HCT116 (cell line): ENCODE measurements around the gene KRTAP4-8. TPM values are rescaled to one million over a fixed set of nuclear protein-coding genes. Genes with fewer than 3 reads are reported as not detected.

Experiments
- ATAC-seq: fragments of 200-7000 bp; cut with Tn5 transposase; 2 replicates; pipeline ENCODE4 v1.9.1; 2020; ENCODE audit warnings: mild to moderate bottlenecking, moderate library complexity
- BruUV-seq: library from RNA; stranded (reverse); fragments of 400-500 nt; replicated peaks from 2 replicates; lab custom pipeline; 2021; lab: Mats Ljungman, UMichigan
- CTCF ChIA-PET: fragments of 300-600 bp; sonication (Branson Sonifier 250); formaldehyde crosslinking; loops from one replicate; lab custom pipeline; 2021; ENCODE audit warnings: antibody characterized with exemption; lab: Charles Lee
- POLR2A ChIA-PET: fragments of 300-600, 350-600 bp; sonication (Branson Sonifier 250); formaldehyde crosslinking; loops from one replicate; lab custom pipeline; 2021; ENCODE audit warnings: antibody characterized with exemption; lab: Charles Lee
- RAD21 ChIA-PET, 2 experiments: fragments of 300-600 bp; sonication (Branson Sonifier 250); formaldehyde crosslinking; loops; one replicate each; lab custom pipeline; 2023; ENCODE audit warnings: low total read pairs in 2 of 2; ENCODE audit not compliant: uncharacterized antibody in 2 of 2, unreplicated experiment in 2 of 2, low non-redundant PET in 1 of 2; lab: Charles Lee
- DNase-seq: peaks from one replicate; pipeline ENCODE4 v3.0.0-alpha.2; 2010; ENCODE audit warnings: low read depth, low spot score
- H2AFZ ChIP-seq: fragments of 200-600 bp; shearing (Covaris generic), sonication (generic); 2 replicates; pipeline ENCODE4 v1.6.1; 2017; ENCODE audit warnings: low read depth, mixed run types, mixed read lengths, antibody characterized with exemption, low read length; ENCODE audit not compliant: poor library complexity, severe bottlenecking
- H3K27ac ChIP-seq: 2 replicates; pipeline ENCODE4 v1.5.1; 2012; ENCODE audit warnings: low read depth, low read length
- H3K27me3 ChIP-seq: fragments of 200-600 bp; sonication (generic); 2 replicates; pipeline ENCODE4 v1.6.1; 2016; ENCODE audit warnings: mixed run types, low read length, mixed read lengths; ENCODE audit not compliant: insufficient read depth
- H3K36me3 ChIP-seq, 2 experiments: fragments of 200-500 bp in 1 of 2; fragments of 200-600 bp in 1 of 2; sonication (Bioruptor generic) in 1 of 2; sonication (generic) in 1 of 2; 2 replicates each; pipeline versions ENCODE4 v1.5.1 to v1.6.1; 2014 to 2016; ENCODE audit warnings: low read length in 2 of 2, inconsistent platforms in 1 of 2, mixed read lengths in 1 of 2, mixed run types in 1 of 2; ENCODE audit not compliant: insufficient read depth in 2 of 2, control insufficient read depth in 1 of 2
- H3K4me1 ChIP-seq, 2 experiments: fragments of 200-600 bp in 1 of 2; sonication (generic) in 1 of 2; 2 replicates each; pipeline versions ENCODE4 v1.5.1 to v1.6.1; 2012 to 2017; ENCODE audit warnings: low read length in 2 of 2, inconsistent platforms in 1 of 2, mild to moderate bottlenecking in 1 of 2, mixed read lengths in 1 of 2, mixed run types in 1 of 2, moderate library complexity in 1 of 2; ENCODE audit not compliant: insufficient read depth in 2 of 2, control insufficient read depth in 1 of 2
- H3K4me2 ChIP-seq: fragments of 200-600 bp; sonication (generic); 2 replicates; pipeline ENCODE4 v1.6.1; 2017; ENCODE audit warnings: mixed run types, low read length, mixed read lengths
- H3K4me3 ChIP-seq, 2 experiments: fragments of 200-600 bp in 1 of 2; sonication (generic) in 1 of 2; replicated peaks in 1 of 2; 2 replicates each; pipeline ENCODE4 v1.5.1; 2011 to 2016; ENCODE audit warnings: low read length in 2 of 2, control low read depth in 1 of 2, low read depth in 1 of 2, mild to moderate bottlenecking in 1 of 2, mixed read lengths in 1 of 2, mixed run types in 1 of 2
- H3K79me2 ChIP-seq: fragments of 200-600 bp; sonication (generic); 2 replicates; pipeline ENCODE4 v1.6.1; 2017; ENCODE audit warnings: mild to moderate bottlenecking, mixed run types, low read length, moderate library complexity, mixed read lengths; ENCODE audit not compliant: insufficient read depth
- H3K9ac ChIP-seq: fragments of 200-600 bp; sonication (generic); 2 replicates; pipeline ENCODE4 v1.6.1; 2016; ENCODE audit warnings: low read length, mixed read lengths
- H3K9me2 ChIP-seq: fragments of 200-600 bp; sonication (generic), shearing (Covaris generic); 2 replicates; pipeline ENCODE4 v1.6.1; 2017; ENCODE audit warnings: mixed run types, mild to moderate bottlenecking, moderate library complexity; ENCODE audit not compliant: insufficient read depth
- H3K9me3 ChIP-seq, 2 experiments: fragments of 200-500 bp in 1 of 2; fragments of 200-600 bp in 1 of 2; sonication (Bioruptor generic) in 1 of 2; sonication (generic) in 1 of 2; 2 replicates each; pipeline ENCODE4 v1.6.1; 2014 to 2017; ENCODE audit warnings: low read length in 2 of 2, mixed read lengths in 2 of 2, inconsistent platforms in 1 of 2, low read depth in 1 of 2, mild to moderate bottlenecking in 1 of 2, mixed run types in 1 of 2, moderate library complexity in 1 of 2; ENCODE audit not compliant: control insufficient read depth in 1 of 2, insufficient read depth in 1 of 2
- H4K20me1 ChIP-seq: fragments of 200-600 bp; sonication (generic), shearing (Covaris generic); 2 replicates; pipeline ENCODE4 v1.6.1; 2017; ENCODE audit warnings: mixed run types, mild to moderate bottlenecking, moderate library complexity; ENCODE audit not compliant: insufficient read depth
- CBX3 ChIP-seq: IDR thresholded peaks from 2 replicates; pipeline ENCODE4 v1.6.1; 2012; ENCODE audit warnings: low read depth
- CEBPB ChIP-seq: IDR thresholded peaks from 2 replicates; pipeline ENCODE4 v1.6.1; 2012; ENCODE audit warnings: low read depth
- ELF1 ChIP-seq: IDR thresholded peaks from 2 replicates; pipeline ENCODE4 v1.6.1; 2012; ENCODE audit warnings: low read depth, borderline replicate concordance
- EZH2 ChIP-seq: fragments of 200-600 bp; sonication (generic); IDR thresholded peaks from 2 replicates; pipeline ENCODE4 v1.6.1; 2017; ENCODE audit warnings: antibody characterized with exemption, mixed run types
- EZH2phosphoT487 ChIP-seq: fragments of 200-600 bp; IDR thresholded peaks from 2 replicates; pipeline ENCODE4 v1.6.1; 2018; ENCODE audit warnings: antibody characterized with exemption, borderline replicate concordance
- FOSL1 ChIP-seq: IDR thresholded peaks from 2 replicates; pipeline ENCODE4 v1.6.1; 2012; ENCODE audit warnings: low read depth
- JUND ChIP-seq: IDR thresholded peaks from 2 replicates; pipeline ENCODE4 v1.6.1; 2012
- MAX ChIP-seq: IDR thresholded peaks from 2 replicates; pipeline ENCODE4 v1.6.1; 2012
- POLR2A ChIP-seq: IDR thresholded peaks from 2 replicates; pipeline ENCODE4 v1.7.0; 2011; ENCODE audit warnings: borderline replicate concordance; ENCODE audit not compliant: insufficient read depth, insufficient read length; ENCODE audit errors: extremely low read depth
- POLR2AphosphoS5 ChIP-seq: IDR thresholded peaks from 2 replicates; pipeline ENCODE4 v1.6.1; 2011; ENCODE audit warnings: mild to moderate bottlenecking, low read depth, low read length, moderate library complexity
- REST ChIP-seq: IDR thresholded peaks from 2 replicates; pipeline ENCODE4 v1.6.1; 2012; ENCODE audit warnings: low read depth
- SP1 ChIP-seq: IDR thresholded peaks from 2 replicates; pipeline ENCODE4 v1.6.1; 2012; ENCODE audit warnings: low read depth
- SRF ChIP-seq: IDR thresholded peaks from 2 replicates; pipeline ENCODE4 v1.6.1; 2012; ENCODE audit warnings: low read depth
- TCF7L2 ChIP-seq: IDR thresholded peaks from 2 replicates; pipeline ENCODE4 v1.7.0; 2011; ENCODE audit warnings: borderline replicate concordance, inconsistent platforms; ENCODE audit not compliant: insufficient read depth, insufficient read length; ENCODE audit errors: extremely low read depth
- YY1 ChIP-seq: IDR thresholded peaks from 2 replicates; pipeline ENCODE4 v1.6.1; 2011; ENCODE audit warnings: low read length, low read depth, moderate library complexity, mild to moderate bottlenecking; ENCODE audit not compliant: insufficient replicate concordance; ENCODE audit errors: extremely low read depth
- ZFX ChIP-seq: fragments of 450-650 bp; IDR thresholded peaks from 2 replicates; pipeline ENCODE4 v1.6.1; 2017
- ZNF274 ChIP-seq: fragments of 200-500 bp; sonication (Bioruptor generic); IDR thresholded peaks from 2 replicates; pipeline ENCODE4 v1.6.1; 2014; ENCODE audit warnings: mild to moderate bottlenecking, low read depth, low read length, inconsistent platforms
- intact Hi-C: fragments of 100-400 bp; cut with micrococcal nuclease; formaldehyde crosslinking; loops from 2 replicates; pipeline ENCODE4 v1.10.0; 2022
- total RNA-seq: library from RNA; stranded (reverse); gene quantifications from one replicate; pipeline ENCODE4 v1.2.1, GENCODE V29; 2021; ENCODE audit not compliant: unreplicated experiment
- TF ChIP-seq, protein P1 (sequence below): IDR thresholded peaks from 2 replicates; pipeline ENCODE4 v1.6.1; 2012
- TF ChIP-seq, protein P2 (sequence below): IDR thresholded peaks from 2 replicates; pipeline ENCODE4 v1.6.1; 2011; ENCODE audit warnings: mild to moderate bottlenecking, low read length, moderate library complexity; ENCODE audit not compliant: insufficient replicate concordance; ENCODE audit errors: extremely low read depth
- TF ChIP-seq, protein P3 (sequence below), 3 experiments: fragments of 200-600 bp in 1 of 3; sonication (generic) in 1 of 3; IDR thresholded peaks in 2 of 3; conservative IDR thresholded peaks in 1 of 3; 2 replicates each; pipeline ENCODE4 v1.5.1; 2012 to 2017; ENCODE audit warnings: low read depth in 2 of 3, low read length in 2 of 3, antibody characterized with exemption in 1 of 3, borderline replicate concordance in 1 of 3, control low read depth in 1 of 3, mild to moderate bottlenecking in 1 of 3, mixed read lengths in 1 of 3, mixed run types in 1 of 3, moderate library complexity in 1 of 3; ENCODE audit not compliant: insufficient read depth in 1 of 3

The KRTAP4-8 gene
- total RNA-seq, 1 experiment from 2014 or later, result not detected

- H3K27me3 ChIP-seq, result no peaks in the 10 kb centered on the region
- intact Hi-C loops, result no loop called here
- RAD21 ChIA-PET, result no interaction called here
- DNase-seq (peak; percentile 77), ATAC-seq (peak; percentile 91)
- no peak overlapping the region for H3K4me3 ChIP-seq
- POLR2A ChIA-PET, result no interaction called here
- H3K4me2 ChIP-seq, result peak overlapping the region; percentile 39
- peaks cover 3 to 31% of the 10 kb centered on the region in 2 experiments; a peak in 2 of 4 replicates for H3K4me1 ChIP-seq
- CTCF ChIA-PET, result interaction anchor here (1.5 kb wide), 1 partner anchor 222 kb away, joined by 3 read pairs; no protein-coding TSS in a partner anchor
- H3K36me3 ChIP-seq, result peaks cover 0 to 17% of the 10 kb centered on the region in 2 experiments; a peak in 2 of 4 replicates
- peak overlapping the region; percentile 73; the same call in 1 of the 2 replicates for H3K27ac ChIP-seq
- no peaks in the 10 kb centered on the region for H3K79me2 ChIP-seq
- H2AFZ ChIP-seq, result no peak overlapping the region
- H4K20me1 ChIP-seq, result no peaks in the 10 kb centered on the region
- BruUV-seq, result no TSS peak
- peak overlapping the region; percentile 41 for H3K9ac ChIP-seq
- H3K9me2 ChIP-seq, result no peaks in the 10 kb centered on the region
- H3K9me3 ChIP-seq, result peaks cover 0 to 4% of the 10 kb centered on the region in 2 experiments; a peak in 1 of 4 replicates
- peak; percentile 97 for TF ChIP-seq JUND
- TF ChIP-seq, protein P1, sequence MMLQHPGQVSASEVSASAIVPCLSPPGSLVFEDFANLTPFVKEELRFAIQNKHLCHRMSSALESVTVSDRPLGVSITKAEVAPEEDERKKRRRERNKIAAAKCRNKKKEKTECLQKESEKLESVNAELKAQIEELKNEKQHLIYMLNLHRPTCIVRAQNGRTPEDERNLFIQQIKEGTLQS, result no peak; the same call in 1 of the 2 replicates
- peak; percentile 76; the same call in 1 of the 2 replicates for TF ChIP-seq SRF
- TF ChIP-seq CEBPB, result peak; percentile 79; the same call in 1 of the 2 replicates
- TF ChIP-seq TCF7L2, result peak; percentile 87
- peak; percentile 49; the same call in 1 of the 2 replicates for TF ChIP-seq POLR2AphosphoS5
- TF ChIP-seq MAX, result peak; percentile 50; the same call in 1 of the 2 replicates
- TF ChIP-seq REST, result no peak
- TF ChIP-seq ZNF274, result no peak
- TF ChIP-seq SP1, result peak; percentile 95
- no peak for TF ChIP-seq YY1
- no peak for TF ChIP-seq ZFX
- TF ChIP-seq POLR2A, result no peak
- TF ChIP-seq EZH2phosphoT487, result no peak
- TF ChIP-seq, protein P2, sequence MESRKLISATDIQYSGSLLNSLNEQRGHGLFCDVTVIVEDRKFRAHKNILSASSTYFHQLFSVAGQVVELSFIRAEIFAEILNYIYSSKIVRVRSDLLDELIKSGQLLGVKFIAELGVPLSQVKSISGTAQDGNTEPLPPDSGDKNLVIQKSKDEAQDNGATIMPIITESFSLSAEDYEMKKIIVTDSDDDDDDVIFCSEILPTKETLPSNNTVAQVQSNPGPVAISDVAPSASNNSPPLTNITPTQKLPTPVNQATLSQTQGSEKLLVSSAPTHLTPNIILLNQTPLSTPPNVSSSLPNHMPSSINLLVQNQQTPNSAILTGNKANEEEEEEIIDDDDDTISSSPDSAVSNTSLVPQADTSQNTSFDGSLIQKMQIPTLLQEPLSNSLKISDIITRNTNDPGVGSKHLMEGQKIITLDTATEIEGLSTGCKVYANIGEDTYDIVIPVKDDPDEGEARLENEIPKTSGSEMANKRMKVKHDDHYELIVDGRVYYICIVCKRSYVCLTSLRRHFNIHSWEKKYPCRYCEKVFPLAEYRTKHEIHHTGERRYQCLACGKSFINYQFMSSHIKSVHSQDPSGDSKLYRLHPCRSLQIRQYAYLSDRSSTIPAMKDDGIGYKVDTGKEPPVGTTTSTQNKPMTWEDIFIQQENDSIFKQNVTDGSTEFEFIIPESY, result peak; percentile 48
- TF ChIP-seq EZH2, result no peak
- TF ChIP-seq CBX3, result peak; percentile 92; the same call in 1 of the 2 replicates
- peak; percentile 96 for TF ChIP-seq FOSL1
- TF ChIP-seq, protein P3, sequence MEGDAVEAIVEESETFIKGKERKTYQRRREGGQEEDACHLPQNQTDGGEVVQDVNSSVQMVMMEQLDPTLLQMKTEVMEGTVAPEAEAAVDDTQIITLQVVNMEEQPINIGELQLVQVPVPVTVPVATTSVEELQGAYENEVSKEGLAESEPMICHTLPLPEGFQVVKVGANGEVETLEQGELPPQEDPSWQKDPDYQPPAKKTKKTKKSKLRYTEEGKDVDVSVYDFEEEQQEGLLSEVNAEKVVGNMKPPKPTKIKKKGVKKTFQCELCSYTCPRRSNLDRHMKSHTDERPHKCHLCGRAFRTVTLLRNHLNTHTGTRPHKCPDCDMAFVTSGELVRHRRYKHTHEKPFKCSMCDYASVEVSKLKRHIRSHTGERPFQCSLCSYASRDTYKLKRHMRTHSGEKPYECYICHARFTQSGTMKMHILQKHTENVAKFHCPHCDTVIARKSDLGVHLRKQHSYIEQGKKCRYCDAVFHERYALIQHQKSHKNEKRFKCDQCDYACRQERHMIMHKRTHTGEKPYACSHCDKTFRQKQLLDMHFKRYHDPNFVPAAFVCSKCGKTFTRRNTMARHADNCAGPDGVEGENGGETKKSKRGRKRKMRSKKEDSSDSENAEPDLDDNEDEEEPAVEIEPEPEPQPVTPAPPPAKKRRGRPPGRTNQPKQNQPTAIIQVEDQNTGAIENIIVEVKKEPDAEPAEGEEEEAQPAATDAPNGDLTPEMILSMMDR (IDR thresholded peaks at IDR 0.05 in 2 of 3, conservative IDR thresholded peaks at IDR 0.05 in 1 of 3; ENCODE audit: borderline replicate concordance in 1 of 3, insufficient read depth in 1 of 3, low read depth in 2 of 3, low read length in 2 of 3), result no peak
- TF ChIP-seq ELF1, result peak; percentile 54
Measured at GRCh38 chr17:41131979-41132378, 34.0 kb upstream of the KRTAP4-8 start.
